BLaER1 (cell line): ENCODE results near the gene WDR45.
"Not testable (repeated sequence)": the region's sequence is repeated elsewhere in the genome, so short reads cannot be mapped to it uniquely, and the experiment has no call there.

Experiments used
- H3K27ac ChIP-seq: shearing (Covaris generic); formaldehyde crosslinking; 2 replicates; pipeline ENCODE4 v1.8.1; 2022
- H3K27me3 ChIP-seq: shearing (Covaris generic); formaldehyde crosslinking; 2 replicates; pipeline ENCODE4 v1.8.1; 2022
- H3K36me3 ChIP-seq: shearing (Covaris generic); formaldehyde crosslinking; 2 replicates; pipeline ENCODE4 v1.8.1; 2022
- H3K4me1 ChIP-seq: shearing (Covaris generic); formaldehyde crosslinking; 2 replicates; pipeline ENCODE4 v1.8.1; 2022
- H3K4me2 ChIP-seq: shearing (Covaris generic); formaldehyde crosslinking; 2 replicates; pipeline ENCODE4 v1.8.1; 2022
- H3K4me3 ChIP-seq: shearing (Covaris generic); formaldehyde crosslinking; 2 replicates; pipeline ENCODE4 v1.8.1; 2022
- H3K9ac ChIP-seq: shearing (Covaris generic); formaldehyde crosslinking; 2 replicates; pipeline ENCODE4 v1.8.1; 2022
- H3K9me3 ChIP-seq: shearing (Covaris generic); formaldehyde crosslinking; 2 replicates; pipeline ENCODE4 v1.8.1; 2022
- H4K20me1 ChIP-seq: shearing (Covaris generic); formaldehyde crosslinking; 2 replicates; pipeline ENCODE4 v1.8.1; 2022
- Cebpa-rat ChIP-seq: shearing (Covaris generic); IDR thresholded peaks from 2 replicates; pipeline ENCODE4 v1.8.1; 2022

WDR45 gene

GRCh38 chrX:49079489-49080428 is at the start of gene WDR45:
Gene WDR45 (minus strand): TSS chrX:49079887. CDS start chrX:49078095, 1,792 bp downstream.
- TF ChIP-seq Cebpa-rat: no peak
- Histone ChIP-seq H3K27me3 (peaks cover 14% of the 10 kb centered on the region; the same call in 1 of the 2 replicates), H3K4me2 (peak within 1 kb of the TSS; percentile 85), H3K4me3 (peak within 1 kb of the TSS; percentile 72), H3K9me3 (no peaks in the 10 kb centered on the region), H4K20me1 (no peaks in the 10 kb centered on the region), H3K9ac (peak within 1 kb of the TSS; percentile 78), H3K4me1 (peaks cover under 1% of the 10 kb centered on the region; the same call in 1 of the 2 replicates), H3K27ac (peak within 1 kb of the TSS; percentile 80), H3K36me3 (peaks cover 7% of the 10 kb centered on the region; the same call in 1 of the 2 replicates)

- Histone ChIP-seq H3K27me3 (no peaks in the 10 kb centered on the region), H3K4me3 (no peak overlapping the region), H3K4me2 (no peak overlapping the region), H3K9ac (no peak overlapping the region), H3K36me3 (no peaks in the 10 kb centered on the region), H3K27ac (no peak overlapping the region), H4K20me1 (no peaks in the 10 kb centered on the region), H3K4me1 (no peaks in the 10 kb centered on the region), H3K9me3 (0 out of 2 replicates have a peak, but pooled peaks cover 3% of the 10 kb centered on the region)
- no peak for TF ChIP-seq Cebpa-rat
Observed at GRCh38 chrX:49129427-49129826, 49.7 kb upstream of the WDR45 start.

DNA sequence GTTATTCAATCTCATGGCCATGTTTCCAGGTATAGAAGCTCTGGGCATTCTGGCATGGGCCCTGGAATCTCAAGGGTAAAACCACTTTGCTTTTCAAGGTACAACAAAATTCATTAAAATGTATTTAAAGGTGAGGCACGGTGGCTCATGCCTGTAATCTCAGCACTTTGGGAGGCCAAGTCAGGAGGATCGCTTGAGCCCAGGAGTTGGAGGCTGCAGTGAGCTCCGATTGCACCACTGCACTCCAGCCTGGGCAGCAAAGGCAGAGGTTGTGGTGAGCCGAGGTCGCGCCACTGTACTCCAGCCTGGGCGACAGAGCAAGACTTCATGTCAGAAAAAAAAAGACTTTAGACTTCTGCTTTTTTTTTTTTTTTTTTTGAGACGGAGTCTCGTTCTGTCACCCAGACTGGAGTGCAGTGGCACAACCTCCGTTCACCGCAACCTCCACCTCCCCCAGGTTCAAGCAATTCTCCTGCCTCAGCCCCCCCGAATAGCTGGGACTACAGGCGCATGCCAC is 48.1 kb upstream of the WDR45 start:
- H3K27me3 ChIP-seq, H3K27ac ChIP-seq, H3K4me1 ChIP-seq, H3K4me3 ChIP-seq, H4K20me1 ChIP-seq, H3K36me3 ChIP-seq, H3K9me3 ChIP-seq, H3K9ac ChIP-seq, H3K4me2 ChIP-seq: not testable (repeated sequence)

DNA sequence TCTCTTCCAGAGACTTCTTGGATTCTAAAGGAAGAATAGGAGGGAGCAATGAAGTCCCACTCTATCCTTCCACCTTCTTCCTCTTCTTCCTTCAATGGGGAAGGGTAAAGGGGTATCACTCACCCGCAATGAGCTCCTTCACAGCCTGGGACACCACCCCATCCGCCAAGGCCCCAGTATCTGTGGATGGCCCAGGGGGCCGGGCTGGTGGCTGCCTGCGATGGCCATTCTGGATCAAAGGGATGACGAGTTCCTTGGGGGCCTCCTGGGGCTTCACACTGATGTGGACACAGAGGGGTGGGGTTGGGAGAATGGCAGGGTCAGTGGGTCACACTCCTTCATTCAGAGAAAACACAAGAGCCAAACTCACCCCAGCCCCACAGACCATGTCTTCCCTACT is 42.8 kb upstream of the WDR45 start:
- Histone ChIP-seq H3K9ac (peak overlapping the region; percentile 87; the same call in 1 of the 2 replicates), H3K4me1 (0 out of 2 replicates have a peak, but pooled peaks cover 10% of the 10 kb centered on the region), H3K27ac (no peak overlapping the region)

GRCh38 chrX:49120091-49120490 is 40.4 kb upstream of the WDR45 start:
- Histone ChIP-seq H3K36me3 (peaks cover 56% of the 10 kb centered on the region), H3K4me1 (0 out of 2 replicates have a peak, but pooled peaks cover 10% of the 10 kb centered on the region), H4K20me1 (peaks cover 6% of the 10 kb centered on the region; the same call in 1 of the 2 replicates), H3K4me3 (no peak overlapping the region), H3K27me3 (peaks cover 27% of the 10 kb centered on the region), H3K4me2 (no peak overlapping the region), H3K9me3 (0 out of 2 replicates have a peak, but pooled peaks cover 4% of the 10 kb centered on the region), H3K9ac (no peak overlapping the region), H3K27ac (no peak overlapping the region)
- no peak for TF ChIP-seq Cebpa-rat

More for the DNA sequence above, 42.8 kb upstream of the WDR45 start:
- H4K20me1 ChIP-seq: peaks cover 6% of the 10 kb centered on the region; the same call in 1 of the 2 replicates
- peak overlapping the region; percentile 85 for H3K4me2 ChIP-seq
- 0 out of 2 replicates have a peak, but pooled peaks cover 4% of the 10 kb centered on the region for H3K9me3 ChIP-seq
- H3K36me3 ChIP-seq: peaks cover 32% of the 10 kb centered on the region
- H3K27me3 ChIP-seq: peaks cover 21% of the 10 kb centered on the region
- TF ChIP-seq Cebpa-rat: no peak
- peak overlapping the region; percentile 76 for H3K4me3 ChIP-seq

- Histone ChIP-seq H3K4me2 (no peak overlapping the region), H3K27ac (no peak overlapping the region), H3K9me3 (no peaks in the 10 kb centered on the region), H3K27me3 (peaks cover 33% of the 10 kb centered on the region), H4K20me1 (peaks cover 2% of the 10 kb centered on the region; the same call in 1 of the 2 replicates), H3K4me1 (0 out of 2 replicates have a peak, but pooled peaks cover 6% of the 10 kb centered on the region), H3K36me3 (peaks cover 78% of the 10 kb centered on the region), H3K4me3 (no peak overlapping the region), H3K9ac (no peak overlapping the region)
- TF ChIP-seq Cebpa-rat: no peak
Observed at GRCh38 chrX:49117581-49117980, 37.9 kb upstream of the WDR45 start.

DNA sequence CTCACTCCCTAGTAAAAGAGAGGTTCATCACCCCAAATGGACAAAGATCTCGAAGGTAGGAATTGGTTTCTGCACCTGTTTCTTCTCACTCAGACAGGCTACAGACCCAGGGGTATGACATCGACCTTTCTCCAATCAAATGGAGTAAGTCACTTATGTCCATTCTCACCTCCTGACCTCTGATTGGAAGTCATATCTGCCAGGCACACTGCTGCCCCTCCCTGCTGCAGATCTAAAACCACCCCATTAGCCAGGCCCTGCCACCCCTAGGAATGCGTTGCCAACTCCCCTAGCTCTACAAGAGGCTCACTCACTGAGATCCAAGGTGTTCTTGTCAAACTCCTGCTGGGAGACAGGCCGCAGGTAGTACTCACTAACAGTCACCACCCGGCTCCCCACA is 37.0 kb upstream of the WDR45 start:
- Histone ChIP-seq H3K4me1 (no peaks in the 10 kb centered on the region), H3K9me3 (no peaks in the 10 kb centered on the region), H3K36me3 (peaks cover 81% of the 10 kb centered on the region), H3K9ac (no peak overlapping the region), H3K4me3 (no peak overlapping the region), H3K27ac (no peak overlapping the region), H3K4me2 (no peak overlapping the region), H4K20me1 (peaks cover 3% of the 10 kb centered on the region; the same call in 1 of the 2 replicates), H3K27me3 (peaks cover 37% of the 10 kb centered on the region)
- TF ChIP-seq Cebpa-rat: no peak

DNA sequence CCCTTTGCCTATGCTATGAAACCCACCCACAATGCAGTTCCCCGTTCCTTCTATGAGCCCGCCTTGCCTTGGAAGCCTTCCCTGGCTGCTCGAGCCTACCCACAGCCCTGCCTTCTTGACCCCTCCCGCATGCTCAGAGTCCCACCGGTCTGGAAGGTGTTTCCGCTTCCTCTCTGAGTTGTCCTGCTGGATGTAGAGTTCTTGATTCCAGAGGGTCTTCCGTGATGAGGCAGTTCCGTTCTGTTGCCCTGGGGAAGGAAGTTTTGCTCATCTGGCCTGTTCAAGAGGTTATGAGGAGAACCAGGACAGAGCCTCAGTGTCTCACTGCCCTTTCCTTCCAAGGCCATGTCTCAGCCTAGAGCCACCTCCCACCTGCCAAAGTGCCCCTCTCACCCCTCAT is 36.4 kb upstream of the WDR45 start:
- Histone ChIP-seq H3K27ac (no peak overlapping the region), H3K4me2 (no peak overlapping the region), H3K4me1 (no peaks in the 10 kb centered on the region), H4K20me1 (peaks cover 5% of the 10 kb centered on the region; the same call in 1 of the 2 replicates), H3K4me3 (no peak overlapping the region), H3K27me3 (peaks cover 36% of the 10 kb centered on the region), H3K9me3 (no peaks in the 10 kb centered on the region), H3K36me3 (peaks cover 79% of the 10 kb centered on the region), H3K9ac (no peak overlapping the region)
- TF ChIP-seq Cebpa-rat: no peak

- no peak overlapping the region for H3K27ac ChIP-seq
- no peak for TF ChIP-seq Cebpa-rat
Observed at GRCh38 chrX:49111791-49112190, 32.1 kb upstream of the WDR45 start.

GRCh38 chrX:49110417-49110816 is 30.7 kb upstream of the WDR45 start:
- H3K4me2 ChIP-seq: no peak overlapping the region
- H3K36me3 ChIP-seq: peaks cover 58% of the 10 kb centered on the region
- TF ChIP-seq Cebpa-rat: no peak
- H3K9ac ChIP-seq: no peak overlapping the region
- no peaks in the 10 kb centered on the region for H3K4me1 ChIP-seq
- H3K4me3 ChIP-seq: no peak overlapping the region
- peaks cover 39% of the 10 kb centered on the region for H3K27me3 ChIP-seq
- H4K20me1 ChIP-seq: peaks cover 5% of the 10 kb centered on the region; the same call in 1 of the 2 replicates
- no peak overlapping the region for H3K27ac ChIP-seq
- H3K9me3 ChIP-seq: no peaks in the 10 kb centered on the region

More at GRCh38 chrX:49111791-49112190, 32.1 kb upstream of the WDR45 start:
- H3K4me2 ChIP-seq: no peak overlapping the region
- H3K27me3 ChIP-seq: peaks cover 40% of the 10 kb centered on the region
- peaks cover 5% of the 10 kb centered on the region; the same call in 1 of the 2 replicates for H4K20me1 ChIP-seq
- no peak overlapping the region for H3K9ac ChIP-seq
- H3K4me3 ChIP-seq: no peak overlapping the region
- H3K36me3 ChIP-seq: peaks cover 67% of the 10 kb centered on the region
- no peaks in the 10 kb centered on the region for H3K4me1 ChIP-seq
- no peaks in the 10 kb centered on the region for H3K9me3 ChIP-seq
